ENCODE measurements around the gene MCC. TPM values are rescaled to one million over a fixed set of nuclear protein-coding genes. Genes with fewer than 3 reads are reported as not detected.

Gene MCC
- total RNA-seq, 2 experiments from 2014 or later, result 0.62 to 0.81 TPM

- Mint-ChIP-seq H3K4me3 (no peak overlapping the region), H3K4me1 (ENCODE audit: low read depth) (peaks cover 19% of the 10 kb centered on the region), H3K36me3 (ENCODE audit: low read depth) (no peaks in the 10 kb centered on the region), H3K9me3 (no peaks in the 10 kb centered on the region), H3K27me3 (ENCODE audit: low read depth) (peaks cover 6% of the 10 kb centered on the region), H3K27ac (no peak overlapping the region)
- CTCF ChIA-PET, result interaction anchor here (1.0 to 2.8 kb wide), 4 partner anchors 10 to 227 kb away, joined by 3 to 18 read pairs (median 12); no protein-coding TSS in a partner anchor
- no peak for DNase-seq
- intact Hi-C loops (cut with micrococcal nuclease), result loop anchor here (2.0 to 5.0 kb wide), 2 partner anchors 41 to 284 kb away; no protein-coding TSS in a partner anchor
Observed at GRCh38 chr5:113378081-113378480, 110.2 kb downstream of the MCC start.

- intact Hi-C loops (cut with micrococcal nuclease), result loop anchor here (5.0 kb wide), 1 partner anchor 286 kb away; no protein-coding TSS in a partner anchor
- Mint-ChIP-seq H3K4me3 (no peak overlapping the region), H3K4me1 (ENCODE audit: low read depth) (peaks cover 19% of the 10 kb centered on the region), H3K27me3 (ENCODE audit: low read depth) (peaks cover 2% of the 10 kb centered on the region), H3K27ac (no peak overlapping the region), H3K9me3 (no peaks in the 10 kb centered on the region), H3K36me3 (ENCODE audit: low read depth) (no peaks in the 10 kb centered on the region)
- DNase-seq, result no peak
- CTCF ChIA-PET, result interaction anchor here (0.8 to 1.4 kb wide), 4 partner anchors 10 to 193 kb away, joined by 3 to 6 read pairs (median 4); no protein-coding TSS in a partner anchor
Observed at GRCh38 chr5:113376640-113377039, 111.6 kb downstream of the MCC start.

- intact Hi-C loops (cut with micrococcal nuclease), result loop anchor here (5.0 kb wide), 1 partner anchor 287 kb away; no protein-coding TSS in a partner anchor
- no peaks in the 10 kb centered on the region for H3K36me3 Mint-ChIP-seq (ENCODE audit: low read depth)
- no peak overlapping the region for H3K27ac Mint-ChIP-seq
- no peak for DNase-seq
- no peak overlapping the region for H3K4me3 Mint-ChIP-seq
- no peaks in the 10 kb centered on the region for H3K9me3 Mint-ChIP-seq
- CTCF ChIA-PET, result interaction anchor here (0.6 to 1.2 kb wide), 2 partner anchors 231 to 1818 kb away, joined by 3 read pairs; no protein-coding TSS in a partner anchor
- peaks cover 19% of the 10 kb centered on the region for H3K4me1 Mint-ChIP-seq (ENCODE audit: low read depth)
- peaks cover 2% of the 10 kb centered on the region for H3K27me3 Mint-ChIP-seq (ENCODE audit: low read depth)
Observed at GRCh38 chr5:113375480-113376060, 112.7 kb downstream of the MCC start.

GRCh38 chr5:113373426-113373825, 114.8 kb downstream of the MCC start:
- intact Hi-C loops (cut with micrococcal nuclease), result no loop called here
- Mint-ChIP-seq H3K27me3 (ENCODE audit: low read depth) (no peaks in the 10 kb centered on the region), H3K9me3 (no peaks in the 10 kb centered on the region), H3K27ac (peak overlapping the region; percentile 18), H3K4me3 (no peak overlapping the region), H3K4me1 (ENCODE audit: low read depth) (peaks cover 12% of the 10 kb centered on the region), H3K36me3 (ENCODE audit: low read depth) (no peaks in the 10 kb centered on the region)
- DNase-seq, result no peak
- CTCF ChIA-PET, result no interaction called here

DNA sequence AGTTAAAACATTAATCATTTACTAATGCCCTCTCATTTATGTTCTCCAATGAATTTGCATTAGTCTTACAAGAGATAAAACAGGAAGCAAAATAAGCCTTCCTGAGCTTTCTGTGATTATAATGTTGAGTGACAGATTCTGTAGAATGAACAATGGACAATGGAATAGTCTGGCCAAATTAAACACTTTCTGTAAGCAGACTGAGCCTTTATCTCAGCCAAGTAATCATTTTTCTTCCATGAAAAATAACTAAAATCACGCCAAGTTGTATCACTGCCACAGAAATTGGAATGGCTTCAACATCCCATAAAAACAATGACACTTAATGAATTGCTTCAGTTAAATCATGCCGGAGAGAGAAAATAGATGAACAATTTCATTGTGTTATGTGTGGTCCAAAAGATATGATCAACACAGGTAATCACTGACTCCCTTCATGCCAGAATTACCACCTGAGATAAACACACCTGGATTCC, 116.5 kb downstream of the MCC start:
- Mint-ChIP-seq H3K4me1 (ENCODE audit: low read depth) (peaks cover 2% of the 10 kb centered on the region), H3K36me3 (ENCODE audit: low read depth) (no peaks in the 10 kb centered on the region), H3K27ac (no peak overlapping the region)

DNA sequence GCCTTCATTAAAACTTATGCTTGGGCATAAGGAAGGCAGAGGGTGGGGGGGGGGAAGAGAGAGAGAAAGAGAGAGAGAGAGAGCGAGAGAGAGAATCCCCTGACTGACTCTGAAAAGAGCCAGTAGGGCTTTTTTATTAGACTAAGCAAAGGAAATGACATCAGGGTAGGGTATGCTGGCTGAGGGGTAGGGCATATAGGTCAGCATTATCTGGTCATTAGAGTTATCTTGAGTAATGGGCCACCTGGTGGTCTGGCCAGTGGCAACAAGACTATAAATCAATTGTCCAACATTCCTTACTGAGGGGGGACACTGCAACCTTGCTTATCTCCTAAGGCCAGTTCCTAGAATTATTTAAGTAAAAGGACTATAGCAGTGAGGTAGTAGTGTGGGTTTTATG, 120.7 kb downstream of the MCC start:
- no peaks in the 10 kb centered on the region for H3K4me1 Mint-ChIP-seq (ENCODE audit: low read depth)
- H3K4me3 Mint-ChIP-seq, result no peak overlapping the region
- peaks cover 18% of the 10 kb centered on the region for H3K9me3 Mint-ChIP-seq
- no peak for DNase-seq
- no peak overlapping the region for H3K27ac Mint-ChIP-seq
- CTCF ChIA-PET, result interaction anchor here (1.2 kb wide), 1 partner anchor 14 kb away, joined by 3 read pairs; no protein-coding TSS in a partner anchor
- H3K27me3 Mint-ChIP-seq (ENCODE audit: low read depth), result no peaks in the 10 kb centered on the region
- intact Hi-C loops (cut with micrococcal nuclease), result no loop called here
- H3K36me3 Mint-ChIP-seq (ENCODE audit: low read depth), result peaks cover 3% of the 10 kb centered on the region

More for the DNA sequence above, 116.5 kb downstream of the MCC start:
- no peak overlapping the region for H3K4me3 Mint-ChIP-seq
- CTCF ChIA-PET, result no interaction called here
- no peak for DNase-seq
- intact Hi-C loops (cut with micrococcal nuclease), result no loop called here
- H3K27me3 Mint-ChIP-seq (ENCODE audit: low read depth), result no peaks in the 10 kb centered on the region
- no peaks in the 10 kb centered on the region for H3K9me3 Mint-ChIP-seq

DNA sequence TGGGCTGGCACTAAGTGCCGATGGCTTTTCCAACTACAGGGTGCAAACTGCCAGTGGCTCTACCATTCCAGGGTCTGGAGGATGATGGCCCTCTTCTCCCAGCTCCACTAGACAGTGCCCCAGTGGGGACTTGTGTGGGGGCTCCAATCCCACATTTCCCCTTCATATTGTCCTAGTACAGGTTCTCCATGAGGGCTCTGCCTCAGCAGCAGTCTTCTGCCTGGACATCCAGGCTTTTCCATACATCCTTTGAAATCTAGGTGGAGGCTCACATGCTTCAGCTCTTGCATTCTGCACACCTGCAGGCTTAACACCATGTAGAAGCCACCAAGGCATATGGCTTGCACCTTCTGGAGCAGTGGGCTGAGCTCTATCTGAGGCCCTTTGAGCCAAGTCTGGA, 123.8 kb downstream of the MCC start:
- H3K4me3 Mint-ChIP-seq, result no peak overlapping the region
- H3K36me3 Mint-ChIP-seq (ENCODE audit: low read depth), result peaks cover 3% of the 10 kb centered on the region
- H3K9me3 Mint-ChIP-seq, result peaks cover 18% of the 10 kb centered on the region
- intact Hi-C loops (cut with micrococcal nuclease), result no loop called here
- CTCF ChIA-PET, result no interaction called here
- no peaks in the 10 kb centered on the region for H3K27me3 Mint-ChIP-seq (ENCODE audit: low read depth)
- no peaks in the 10 kb centered on the region for H3K4me1 Mint-ChIP-seq (ENCODE audit: low read depth)
- no peak overlapping the region for H3K27ac Mint-ChIP-seq
- no peak for DNase-seq

GRCh38 chr5:113361701-113362100, 126.6 kb downstream of the MCC start:
- H3K4me1 Mint-ChIP-seq (ENCODE audit: low read depth), result no peaks in the 10 kb centered on the region
- no peak overlapping the region for H3K4me3 Mint-ChIP-seq
- peaks cover 3% of the 10 kb centered on the region for H3K36me3 Mint-ChIP-seq (ENCODE audit: low read depth)
- no peaks in the 10 kb centered on the region for H3K27me3 Mint-ChIP-seq (ENCODE audit: low read depth)
- H3K27ac Mint-ChIP-seq, result no peak overlapping the region
- no peak for DNase-seq
- peaks cover 18% of the 10 kb centered on the region for H3K9me3 Mint-ChIP-seq
- intact Hi-C loops (cut with micrococcal nuclease), result no loop called here
- CTCF ChIA-PET, result interaction anchor here (0.9 kb wide), 1 partner anchor 19 kb away, joined by 3 read pairs; no protein-coding TSS in a partner anchor

DNA sequence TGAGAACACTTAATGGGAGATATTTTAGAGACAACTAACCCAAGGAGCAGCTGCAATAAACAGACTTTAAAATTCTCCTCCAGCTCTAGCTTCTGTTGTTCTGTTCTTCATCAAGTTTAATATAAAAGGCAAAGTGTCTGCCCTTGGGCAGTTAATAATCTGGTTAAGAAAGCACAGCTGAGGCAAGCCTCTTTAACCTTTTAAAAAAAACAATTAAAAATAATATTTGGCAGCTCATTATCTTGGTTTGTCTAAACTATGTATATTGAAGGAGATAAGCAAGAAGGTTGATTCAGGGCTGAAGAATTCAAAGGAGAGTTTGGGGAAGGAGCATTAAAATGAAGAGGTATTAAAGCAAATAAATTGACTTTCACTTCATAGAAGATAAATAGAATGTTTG, 128.8 kb downstream of the MCC start:
- CTCF ChIA-PET, result interaction anchor here (0.7 kb wide), 1 partner anchor 1820 kb away, joined by 3 read pairs; no protein-coding TSS in a partner anchor
- Mint-ChIP-seq H3K27me3 (ENCODE audit: low read depth) (no peaks in the 10 kb centered on the region), H3K4me1 (ENCODE audit: low read depth) (no peaks in the 10 kb centered on the region), H3K4me3 (no peak overlapping the region), H3K36me3 (ENCODE audit: low read depth) (no peaks in the 10 kb centered on the region), H3K9me3 (peaks cover 6% of the 10 kb centered on the region), H3K27ac (no peak overlapping the region)
- DNase-seq, result no peak
- intact Hi-C loops (cut with micrococcal nuclease), result no loop called here

- DNase-seq, result no peak
- Mint-ChIP-seq H3K27me3 (ENCODE audit: low read depth) (no peaks in the 10 kb centered on the region), H3K4me1 (ENCODE audit: low read depth) (no peaks in the 10 kb centered on the region), H3K4me3 (no peak overlapping the region), H3K9me3 (peaks cover 2% of the 10 kb centered on the region), H3K27ac (no peak overlapping the region), H3K36me3 (ENCODE audit: low read depth) (no peaks in the 10 kb centered on the region)
- intact Hi-C loops (cut with micrococcal nuclease), result no loop called here
- CTCF ChIA-PET, result interaction anchor here (0.7 kb wide), 1 partner anchor 305 kb away, joined by 3 read pairs; no protein-coding TSS in a partner anchor
Observed at GRCh38 chr5:113358696-113359095, 129.6 kb downstream of the MCC start.

DNA sequence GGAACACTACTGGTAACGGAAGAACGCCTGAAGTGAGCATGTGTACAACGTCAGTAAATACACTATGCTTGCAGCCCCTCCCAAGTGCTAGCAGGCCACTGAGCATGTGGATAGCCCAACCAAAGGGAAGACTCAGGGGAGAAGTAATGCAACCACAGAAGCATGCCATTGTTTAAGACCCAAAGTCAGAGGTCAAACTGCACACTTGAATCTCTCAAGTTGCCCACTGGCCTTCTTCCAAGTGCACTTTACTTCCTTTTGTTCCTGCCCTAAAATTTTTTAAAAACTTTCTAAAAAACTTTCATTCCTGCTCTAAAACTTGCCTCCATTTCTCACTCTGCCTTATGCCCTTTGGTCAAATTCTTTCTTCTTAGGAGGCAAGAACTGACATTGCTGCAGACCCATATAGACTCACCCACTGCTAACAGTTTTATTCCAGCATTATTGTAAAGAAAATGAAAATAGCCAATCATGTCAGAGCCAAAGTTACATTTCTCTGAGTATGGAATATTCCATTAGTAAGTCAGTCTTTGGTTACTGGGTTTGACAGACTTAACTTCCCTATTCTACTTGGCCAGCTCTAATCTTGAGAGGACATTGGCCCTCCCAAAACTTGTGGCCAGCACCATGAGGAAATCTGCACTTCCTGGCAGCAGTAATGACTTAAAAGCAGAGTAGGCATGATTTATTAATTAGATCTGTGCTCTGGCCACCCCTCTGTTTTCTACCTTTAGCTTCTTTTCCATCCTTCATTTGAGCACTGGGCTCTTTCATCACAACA, 130.4 kb downstream of the MCC start:
- no peak for DNase-seq
- no peaks in the 10 kb centered on the region for H3K36me3 Mint-ChIP-seq (ENCODE audit: low read depth)
- H3K27ac Mint-ChIP-seq, result no peak overlapping the region
- CTCF ChIA-PET, result interaction anchor here (0.7 to 1.4 kb wide), 2 partner anchors 22 to 306 kb away, joined by 3 to 5 read pairs; no protein-coding TSS in a partner anchor
- no peaks in the 10 kb centered on the region for H3K27me3 Mint-ChIP-seq (ENCODE audit: low read depth)
- no peaks in the 10 kb centered on the region for H3K4me1 Mint-ChIP-seq (ENCODE audit: low read depth)
- intact Hi-C loops (cut with micrococcal nuclease), result no loop called here
- H3K4me3 Mint-ChIP-seq, result no peak overlapping the region
- no peaks in the 10 kb centered on the region for H3K9me3 Mint-ChIP-seq

DNA sequence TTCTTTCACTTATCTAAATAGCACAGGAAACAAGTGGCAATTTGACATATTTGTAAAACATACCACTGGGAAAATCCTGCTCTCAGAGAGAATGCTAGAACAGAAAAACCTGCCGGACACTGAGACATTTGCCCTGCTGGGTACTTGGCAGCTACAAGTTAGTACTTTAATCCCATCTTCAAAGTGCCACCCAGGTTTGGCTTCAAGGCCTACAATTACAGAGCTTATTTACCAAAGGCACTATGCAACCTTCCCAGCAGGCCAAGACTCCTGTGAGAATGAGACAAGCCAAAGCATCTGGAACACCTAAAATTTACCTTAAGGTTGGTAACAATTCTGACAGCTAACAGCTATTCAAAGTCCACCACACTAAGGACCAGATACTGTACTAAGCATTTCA, 131.8 kb downstream of the MCC start:
- CTCF ChIA-PET, result interaction anchor here (1.4 kb wide), 1 partner anchor 23 kb away, joined by 5 read pairs; no protein-coding TSS in a partner anchor
- intact Hi-C loops (cut with micrococcal nuclease), result no loop called here

More for the DNA sequence above, 131.8 kb downstream of the MCC start:
- Mint-ChIP-seq H3K27me3 (ENCODE audit: low read depth) (no peaks in the 10 kb centered on the region), H3K27ac (no peak overlapping the region), H3K9me3 (no peaks in the 10 kb centered on the region), H3K4me3 (no peak overlapping the region), H3K4me1 (ENCODE audit: low read depth) (no peaks in the 10 kb centered on the region), H3K36me3 (ENCODE audit: low read depth) (no peaks in the 10 kb centered on the region)
- DNase-seq, result no peak

All from activated naive CD4-positive, alpha-beta T cell treated with anti-CD3 and anti-CD28 coated beads for 36 hours (primary cell).